Astrocyte (in vitro differentiated cells and primary cell): ENCODE results near the gene SHROOM3.

Experiments
- EZH2 ChIP-seq: IDR thresholded peaks from 2 replicates; pipeline ENCODE4 v1.6.1; 2012; ENCODE audit warnings: mild to moderate bottlenecking, low read length, inconsistent platforms; ENCODE audit not compliant: insufficient read depth
- TF ChIP-seq, protein P1 (sequence below): IDR thresholded peaks from 2 replicates; pipeline ENCODE4 v1.5.1; 2011; ENCODE audit warnings: low read depth, mild to moderate bottlenecking, inconsistent platforms, low read length, moderate library complexity; ENCODE audit not compliant: insufficient read depth

- TF ChIP-seq, protein P1, sequence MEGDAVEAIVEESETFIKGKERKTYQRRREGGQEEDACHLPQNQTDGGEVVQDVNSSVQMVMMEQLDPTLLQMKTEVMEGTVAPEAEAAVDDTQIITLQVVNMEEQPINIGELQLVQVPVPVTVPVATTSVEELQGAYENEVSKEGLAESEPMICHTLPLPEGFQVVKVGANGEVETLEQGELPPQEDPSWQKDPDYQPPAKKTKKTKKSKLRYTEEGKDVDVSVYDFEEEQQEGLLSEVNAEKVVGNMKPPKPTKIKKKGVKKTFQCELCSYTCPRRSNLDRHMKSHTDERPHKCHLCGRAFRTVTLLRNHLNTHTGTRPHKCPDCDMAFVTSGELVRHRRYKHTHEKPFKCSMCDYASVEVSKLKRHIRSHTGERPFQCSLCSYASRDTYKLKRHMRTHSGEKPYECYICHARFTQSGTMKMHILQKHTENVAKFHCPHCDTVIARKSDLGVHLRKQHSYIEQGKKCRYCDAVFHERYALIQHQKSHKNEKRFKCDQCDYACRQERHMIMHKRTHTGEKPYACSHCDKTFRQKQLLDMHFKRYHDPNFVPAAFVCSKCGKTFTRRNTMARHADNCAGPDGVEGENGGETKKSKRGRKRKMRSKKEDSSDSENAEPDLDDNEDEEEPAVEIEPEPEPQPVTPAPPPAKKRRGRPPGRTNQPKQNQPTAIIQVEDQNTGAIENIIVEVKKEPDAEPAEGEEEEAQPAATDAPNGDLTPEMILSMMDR = no peak
- TF ChIP-seq EZH2 = no peak
These were observed 127.9 kb downstream of the SHROOM3 start for GRCh38 chr4:76562836-76563453.
